Stimulated activated CD8-positive, alpha-beta memory T cell treated with anti-CD3 and anti-CD28 coated beads, Interleukin-4, amount 100 ng/mL, for 4 hours (primary cell): ENCODE results near the gene FOSB.

ENCODE experiments used
- DNase-seq, 2 donors: peaks; one replicate each; pipeline ENCODE4 v3.0.0-alpha.2; 2020; ENCODE audit warnings: low read depth in 2 of 2, low spot score in 1 of 2

The FOSB gene

GRCh38 chr19:45467115-45467455 is 711 bp upstream of the FOSB start:
- no peak for DNase-seq

- no peak for DNase-seq
Measured at GRCh38 chr19:45468159-45468651, 409 bp downstream of the FOSB start.

- no peak for DNase-seq
Measured at GRCh38 chr19:45468803-45469131, 971 bp downstream of the FOSB start.

DNA sequence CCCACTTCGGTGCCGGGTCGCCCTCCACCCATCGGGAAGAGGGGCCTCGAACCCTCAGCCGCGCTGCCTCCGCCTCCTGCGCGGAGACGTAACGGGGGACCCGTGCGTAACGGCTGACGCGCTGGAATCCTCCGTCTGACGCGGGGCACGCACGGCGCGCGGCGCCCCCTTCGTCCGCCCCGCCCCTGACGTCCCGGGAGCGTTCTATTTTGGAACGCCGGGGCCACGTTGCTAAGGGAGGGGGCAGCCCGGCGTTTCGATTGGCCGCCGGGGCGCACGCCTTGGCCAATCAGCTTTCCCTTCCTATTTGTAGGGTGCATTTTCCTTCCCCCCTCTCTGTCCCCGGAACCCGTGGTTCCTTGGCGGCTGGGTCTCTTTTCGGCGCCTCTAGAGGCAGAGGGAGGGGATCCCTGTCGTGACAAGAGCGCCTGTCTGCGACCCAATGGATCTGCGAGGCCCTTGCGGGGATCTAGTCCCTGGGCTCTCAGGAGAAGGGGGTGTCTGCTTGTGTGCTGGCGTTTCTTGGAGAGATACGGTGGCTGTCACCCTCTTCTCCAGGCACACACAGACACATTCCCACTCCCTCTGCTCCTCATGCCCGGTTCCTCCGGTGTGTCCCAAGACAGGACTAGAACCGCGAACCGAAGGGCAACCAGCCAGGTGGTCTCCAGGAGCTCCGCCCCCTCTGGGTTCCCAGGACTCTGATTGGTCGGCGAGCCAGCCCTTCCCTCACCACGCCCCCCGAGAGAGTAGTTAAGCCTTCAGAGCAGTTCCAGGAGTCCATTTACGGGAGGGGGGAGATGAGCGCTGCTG is 1.5 kb downstream of the FOSB start:
- DNase-seq = peak; percentile 78 to 87

- DNase-seq = no peak
Measured at GRCh38 chr19:45469945-45470761, 2.4 kb downstream of the FOSB start.

GRCh38 chr19:45470762-45471081 is 2.9 kb downstream of the FOSB start:
- DNase-seq = no peak

GRCh38 chr19:45471111-45471930 is 3.5 kb downstream of the FOSB start:
- no peak for DNase-seq

DNA sequence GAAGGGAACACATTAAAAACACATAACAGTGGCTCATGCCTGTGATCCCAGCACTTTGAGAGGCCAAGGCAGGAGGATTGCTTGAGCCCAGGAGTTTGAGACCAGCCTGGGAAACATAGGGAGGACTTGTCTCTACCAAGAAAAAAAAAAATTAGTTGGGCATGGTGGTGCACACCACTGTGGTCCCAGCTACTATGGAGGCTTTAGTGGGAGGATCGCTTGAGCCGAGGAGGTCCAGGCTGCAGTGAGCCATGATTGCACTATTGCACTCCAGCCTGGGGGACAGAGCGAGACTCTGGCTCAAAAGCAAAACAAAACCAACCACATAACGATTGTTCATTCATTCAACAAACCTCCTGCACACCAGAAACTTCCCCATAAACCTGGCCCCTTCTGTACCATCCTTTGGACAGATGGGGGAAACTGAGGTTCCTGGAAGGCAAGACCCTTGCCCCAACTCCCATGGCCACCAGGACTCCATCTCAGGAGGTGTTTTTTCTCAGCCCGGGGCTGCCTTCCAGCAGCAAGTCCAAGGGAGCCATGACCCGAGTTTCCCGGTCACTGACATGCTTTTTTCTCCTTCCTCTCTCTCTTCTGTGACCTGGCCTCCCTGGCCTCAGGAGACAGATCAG is 4.3 kb downstream of the FOSB start:
- no peak for DNase-seq

DNA sequence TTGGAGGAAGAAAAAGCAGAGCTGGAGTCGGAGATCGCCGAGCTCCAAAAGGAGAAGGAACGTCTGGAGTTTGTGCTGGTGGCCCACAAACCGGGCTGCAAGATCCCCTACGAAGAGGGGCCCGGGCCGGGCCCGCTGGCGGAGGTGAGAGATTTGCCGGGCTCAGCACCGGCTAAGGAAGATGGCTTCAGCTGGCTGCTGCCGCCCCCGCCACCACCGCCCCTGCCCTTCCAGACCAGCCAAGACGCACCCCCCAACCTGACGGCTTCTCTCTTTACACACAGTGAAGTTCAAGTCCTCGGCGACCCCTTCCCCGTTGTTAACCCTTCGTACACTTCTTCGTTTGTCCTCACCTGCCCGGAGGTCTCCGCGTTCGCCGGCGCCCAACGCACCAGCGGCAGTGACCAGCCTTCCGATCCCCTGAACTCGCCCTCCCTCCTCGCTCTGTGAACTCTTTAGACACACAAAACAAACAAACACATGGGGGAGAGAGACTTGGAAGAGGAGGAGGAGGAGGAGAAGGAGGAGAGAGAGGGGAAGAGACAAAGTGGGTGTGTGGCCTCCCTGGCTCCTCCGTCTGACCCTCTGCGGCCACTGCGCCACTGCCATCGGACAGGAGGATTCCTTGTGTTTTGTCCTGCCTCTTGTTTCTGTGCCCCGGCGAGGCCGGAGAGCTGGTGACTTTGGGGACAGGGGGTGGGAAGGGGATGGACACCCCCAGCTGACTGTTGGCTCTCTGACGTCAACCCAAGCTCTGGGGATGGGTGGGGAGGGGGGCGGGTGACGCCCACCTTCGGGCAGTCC is 5.0 kb downstream of the FOSB start:
- DNase-seq = no peak

DNA sequence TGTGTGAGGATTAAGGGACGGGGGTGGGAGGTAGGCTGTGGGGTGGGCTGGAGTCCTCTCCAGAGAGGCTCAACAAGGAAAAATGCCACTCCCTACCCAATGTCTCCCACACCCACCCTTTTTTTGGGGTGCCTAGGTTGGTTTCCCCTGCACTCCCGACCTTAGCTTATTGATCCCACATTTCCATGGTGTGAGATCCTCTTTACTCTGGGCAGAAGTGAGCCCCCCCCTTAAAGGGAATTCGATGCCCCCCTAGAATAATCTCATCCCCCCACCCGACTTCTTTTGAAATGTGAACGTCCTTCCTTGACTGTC is 5.5 kb downstream of the FOSB start:
- DNase-seq = no peak

- no peak for DNase-seq
Measured at GRCh38 chr19:45473682-45474605, 6.1 kb downstream of the FOSB start.

DNA sequence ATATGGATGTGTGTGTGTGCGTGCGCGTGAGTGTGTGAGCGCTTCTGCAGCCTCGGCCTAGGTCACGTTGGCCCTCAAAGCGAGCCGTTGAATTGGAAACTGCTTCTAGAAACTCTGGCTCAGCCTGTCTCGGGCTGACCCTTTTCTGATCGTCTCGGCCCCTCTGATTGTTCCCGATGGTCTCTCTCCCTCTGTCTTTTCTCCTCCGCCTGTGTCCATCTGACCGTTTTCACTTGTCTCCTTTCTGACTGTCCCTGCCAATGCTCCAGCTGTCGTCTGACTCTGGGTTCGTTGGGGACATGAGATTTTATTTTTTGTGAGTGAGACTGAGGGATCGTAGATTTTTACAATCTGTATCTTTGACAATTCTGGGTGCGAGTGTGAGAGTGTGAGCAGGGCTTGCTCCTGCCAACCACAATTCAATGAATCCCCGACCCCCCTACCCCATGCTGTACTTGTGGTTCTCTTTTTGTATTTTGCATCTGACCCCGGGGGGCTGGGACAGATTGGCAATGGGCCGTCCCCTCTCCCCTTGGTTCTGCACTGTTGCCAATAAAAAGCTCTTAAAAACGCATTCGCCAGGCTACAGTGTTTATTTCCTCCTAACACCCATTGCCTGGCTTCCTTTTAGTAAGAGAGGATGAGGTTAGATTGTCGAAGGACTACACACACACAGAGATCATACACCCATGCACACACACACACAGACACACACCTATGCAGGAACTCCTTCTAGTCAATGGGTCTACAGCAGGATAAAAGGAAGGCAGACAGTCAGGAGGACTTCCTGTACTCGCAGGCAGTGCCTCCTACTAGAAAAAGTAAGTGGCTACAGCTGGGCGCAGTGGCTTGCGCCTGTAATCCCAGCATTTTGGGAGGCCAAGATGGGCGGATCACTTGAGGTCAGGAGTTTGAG is 7.1 kb downstream of the FOSB start:
- no peak for DNase-seq

DNA sequence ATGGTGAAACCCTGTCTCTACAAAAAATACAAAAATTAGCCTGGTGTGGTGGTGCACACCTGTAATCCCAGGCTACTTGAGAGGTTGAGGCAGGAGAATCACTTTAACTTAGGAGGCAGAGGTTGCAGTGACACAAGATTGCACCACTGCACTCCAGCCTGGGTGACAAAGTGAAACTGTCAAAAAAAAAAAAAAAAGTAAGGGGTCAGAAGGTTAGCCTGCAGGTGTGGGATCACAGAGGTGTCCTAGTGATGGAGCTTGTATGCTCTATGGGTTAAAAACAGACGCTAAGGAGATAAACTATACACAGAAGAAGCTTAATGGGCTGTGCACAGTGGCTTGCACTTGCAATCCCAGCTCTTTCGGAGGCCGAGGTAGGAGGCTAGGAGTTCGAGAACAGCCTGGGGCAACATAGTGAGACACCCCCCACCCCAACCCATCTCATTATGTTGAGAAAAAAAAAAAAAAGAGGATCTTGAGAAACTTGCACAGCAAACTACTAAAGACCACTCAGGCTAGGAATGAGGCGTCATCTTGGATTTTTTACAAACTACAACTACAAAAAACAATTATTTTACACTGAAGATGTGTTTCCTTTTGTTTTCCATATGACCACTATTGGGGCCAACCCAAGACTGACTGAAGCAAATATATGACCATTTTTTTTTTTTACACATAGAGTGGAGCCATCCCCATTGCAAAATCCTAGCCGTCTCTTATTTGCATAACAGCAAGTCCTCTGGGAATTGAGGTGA is 7.9 kb downstream of the FOSB start:
- no peak for DNase-seq

DNA sequence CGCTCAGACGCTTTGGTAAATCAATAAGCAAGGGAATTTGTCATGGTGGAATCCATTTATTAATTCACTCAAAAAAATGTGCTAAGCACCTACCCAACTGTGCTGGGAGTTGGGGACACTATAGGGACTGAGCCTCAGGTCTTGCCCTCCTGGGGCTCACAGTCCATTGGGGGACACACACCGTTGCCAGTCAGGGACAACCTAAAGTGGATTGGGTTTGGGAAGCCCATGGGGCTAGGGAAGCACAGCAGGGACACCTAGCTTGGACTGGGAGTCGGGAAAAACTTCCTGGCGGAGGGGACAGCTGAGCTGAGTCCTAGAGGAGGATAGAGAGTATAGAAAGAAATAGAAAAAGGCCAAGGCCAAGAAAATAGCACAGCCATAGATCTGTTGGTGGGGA is 8.5 kb downstream of the FOSB start:
- no peak for DNase-seq

DNA sequence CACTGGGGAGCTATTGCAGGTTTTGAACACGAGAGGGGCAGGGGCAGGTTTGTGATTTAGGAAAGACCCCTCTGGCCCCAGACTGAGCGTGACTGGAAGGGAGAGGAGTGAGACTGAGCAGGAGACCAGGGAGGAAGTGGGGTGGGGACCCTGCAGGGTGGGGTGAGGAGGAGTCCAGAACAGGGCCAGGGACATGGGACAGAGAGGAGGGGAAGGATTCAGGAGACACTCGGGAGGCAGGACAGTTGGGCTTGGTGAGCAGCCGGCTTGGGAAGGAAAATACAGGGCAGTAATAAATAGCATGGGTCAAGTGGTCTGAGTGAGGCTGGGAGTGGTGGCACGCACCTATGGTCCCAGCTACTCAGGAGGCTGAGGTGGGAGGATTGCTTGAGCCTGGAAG is 9.4 kb downstream of the FOSB start:
- DNase-seq = no peak

DNA sequence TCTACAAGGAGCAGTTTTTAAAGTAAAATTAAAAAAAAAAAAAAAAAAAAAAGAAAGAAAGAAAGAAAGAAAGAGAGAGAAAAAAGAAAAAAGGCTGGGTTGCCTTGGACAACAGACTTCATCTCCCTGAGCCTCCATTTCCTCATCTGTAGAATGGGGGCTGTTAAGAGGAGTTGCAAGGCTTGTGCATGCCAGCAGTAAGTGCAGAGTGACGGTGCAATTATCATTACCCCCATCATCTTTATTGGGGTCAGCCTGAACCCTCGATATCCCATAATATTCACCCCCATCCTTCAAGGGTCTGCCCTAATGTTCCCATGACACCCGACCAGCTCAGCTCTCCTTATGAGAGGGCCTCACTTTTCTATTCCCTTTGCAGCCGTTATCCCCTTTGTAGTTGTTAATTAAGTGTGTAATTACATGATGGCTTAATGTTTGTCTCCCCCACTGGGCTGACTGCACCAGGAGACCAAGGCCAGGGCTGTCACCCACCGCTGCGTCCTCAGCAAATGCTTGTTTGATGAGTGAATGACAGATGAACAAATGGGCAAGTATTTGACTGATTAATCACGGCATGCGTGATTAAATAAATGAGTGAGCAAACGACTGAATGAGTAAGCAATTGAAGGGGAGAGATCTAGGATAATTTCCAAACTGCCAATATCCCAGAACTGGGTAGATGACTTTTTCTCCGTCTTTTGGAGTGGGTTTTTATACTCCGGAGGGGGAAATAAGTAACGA is 10.1 kb downstream of the FOSB start:
- no peak for DNase-seq
